GM23248 (cell line): Measurements from ENCODE around the gene POLR1A. TPM values are rescaled to one million over a fixed set of nuclear protein-coding genes. Genes with fewer than 3 reads are reported as not detected.

Experiments used
- DNase-seq: peaks from one replicate; pipeline ENCODE4 v3.0.0-alpha.2; 2015
- H2AFZ ChIP-seq: fragments of 200-600 bp; sonication (generic); 2 replicates; pipeline ENCODE4 v1.6.1; 2016; ENCODE audit warnings: antibody characterized with exemption
- H3F3A ChIP-seq: fragments of 200-600 bp; sonication (generic); 2 replicates; pipeline ENCODE4 v1.6.1; 2016; ENCODE audit warnings: mild to moderate bottlenecking, antibody characterized with exemption, mixed run types; ENCODE audit not compliant: insufficient read depth
- H3K27ac ChIP-seq: fragments of 200-600 bp; sonication (generic); 2 replicates; pipeline ENCODE4 v1.5.1; 2016; ENCODE audit warnings: mild to moderate bottlenecking
- H3K27me3 ChIP-seq: fragments of 200-600 bp; sonication (generic); replicated peaks from 2 replicates; pipeline ENCODE4 v1.6.1; 2016; ENCODE audit warnings: mild to moderate bottlenecking; ENCODE audit not compliant: insufficient read depth
- H3K36me3 ChIP-seq: fragments of 200-600 bp; sonication (generic); 2 replicates; pipeline ENCODE4 v1.6.1; 2016; ENCODE audit warnings: low read depth, mild to moderate bottlenecking
- H3K4me1 ChIP-seq: fragments of 200-600 bp; sonication (generic); 2 replicates; pipeline ENCODE4 v1.6.1; 2016; ENCODE audit warnings: mild to moderate bottlenecking; ENCODE audit not compliant: insufficient read depth
- H3K4me2 ChIP-seq: fragments of 200-600 bp; sonication (generic); one replicate; pipeline ENCODE4 v1.6.1; 2016; ENCODE audit warnings: mild to moderate bottlenecking; ENCODE audit not compliant: unreplicated experiment
- H3K4me3 ChIP-seq: fragments of 200-600 bp; sonication (generic); 2 replicates; pipeline ENCODE4 v1.5.1; 2016; ENCODE audit warnings: mild to moderate bottlenecking
- H3K79me2 ChIP-seq: fragments of 200-600 bp; sonication (generic); 2 replicates; pipeline ENCODE4 v1.6.1; 2016; ENCODE audit warnings: mild to moderate bottlenecking; ENCODE audit not compliant: insufficient read depth
- H3K9ac ChIP-seq: fragments of 200-600 bp; sonication (generic); 2 replicates; pipeline ENCODE4 v1.6.1; 2016; ENCODE audit warnings: mild to moderate bottlenecking
- H3K9me2 ChIP-seq: fragments of 200-600 bp; sonication (generic); 2 replicates; pipeline ENCODE4 v1.6.1; 2016; ENCODE audit warnings: mixed run types, mild to moderate bottlenecking, moderate library complexity; ENCODE audit not compliant: insufficient read depth
- H3K9me3 ChIP-seq: fragments of 200-600 bp; sonication (generic); one replicate; pipeline ENCODE4 v1.6.1; 2017; ENCODE audit warnings: low read depth
- H4K20me1 ChIP-seq: fragments of 200-600 bp; sonication (generic); 2 replicates; pipeline ENCODE4 v1.6.0; 2016; ENCODE audit not compliant: insufficient read depth
- EZH2 ChIP-seq: fragments of 200-600 bp; sonication (generic); IDR thresholded peaks from 2 replicates; pipeline ENCODE4 v1.6.1; 2018; ENCODE audit warnings: antibody characterized with exemption, mild to moderate bottlenecking; ENCODE audit not compliant: insufficient read depth, poor library complexity, severe bottlenecking
- EZH2phosphoT487 ChIP-seq: fragments of 200-600 bp; sonication (generic); IDR thresholded peaks from 2 replicates; pipeline ENCODE4 v1.6.1; 2018; ENCODE audit warnings: antibody characterized with exemption, moderate library complexity, mild to moderate bottlenecking, low read depth; ENCODE audit not compliant: insufficient read depth
- WGBS, 2 experiments: methylation state at CpG; one replicate each; pipeline ENCODE4 v1.1.6; 2015 to 2017; ENCODE audit warnings: low lambda C conversion rate in 2 of 2, low coverage in 1 of 2; ENCODE audit errors: missing lambda C conversion rate in 2 of 2; 5-methylcytosine and 5-hydroxymethylcytosine counted together
- in situ Hi-C: fragments of 300-500 bp; cut with MboI; formaldehyde crosslinking; loops from 2 replicates; pipeline ENCODE4 v1.15.0; 2020
- polyA plus RNA-seq: library from polyadenylated mRNA; unstranded; fragments of >200 nt; fragmentation: Nextera tagmentation; extraction: Ambion mirVana; gene quantifications from 2 replicates; pipeline ENCODE4 v1.2.1, GENCODE V29; 2016
- total RNA-seq: library from RNA; depleted of rRNA; stranded (reverse); fragments of >200 nt; shearing (Covaris generic); gene quantifications from 2 replicates; pipeline ENCODE4 v1.2.3, GENCODE V29; 2014

Gene POLR1A
- total and polyA plus RNA-seq, 2 experiments from 2014 or later: 8.9 to 13.0 TPM

GRCh38 chr2:85976106-85976920 is 129.4 kb downstream of the POLR1A start:
- no peak overlapping the region for H3K4me3 ChIP-seq
- no peak for TF ChIP-seq EZH2
- H3K9ac ChIP-seq: no peak overlapping the region
- in situ Hi-C loops: no loop called here
- 62 to 67% methylated on average over 9 of the region's 9 CpGs for WGBS, 2 experiments
- no peaks in the 10 kb centered on the region for H3K9me2 ChIP-seq
- no peaks in the 10 kb centered on the region for H3K36me3 ChIP-seq
- H3K4me2 ChIP-seq: no peak overlapping the region
- H3K27ac ChIP-seq: no peak overlapping the region
- no peaks in the 10 kb centered on the region for H3K9me3 ChIP-seq
- 0 out of 2 replicates have a peak, but pooled peaks cover 3% of the 10 kb centered on the region for H3F3A ChIP-seq
- H2AFZ ChIP-seq: no peak overlapping the region
- no peaks in the 10 kb centered on the region for H4K20me1 ChIP-seq
- H3K79me2 ChIP-seq: no peaks in the 10 kb centered on the region
- H3K4me1 ChIP-seq: peaks cover 17% of the 10 kb centered on the region
- no peak for DNase-seq
- H3K27me3 ChIP-seq: no peaks in the 10 kb centered on the region

GRCh38 chr2:85975581-85975980 is 130.1 kb downstream of the POLR1A start:
- in situ Hi-C loops: no loop called here
- TF ChIP-seq EZH2phosphoT487 (no peak), EZH2 (no peak)
- H2AFZ ChIP-seq: no peak overlapping the region
- H3F3A ChIP-seq: 0 out of 2 replicates have a peak, but pooled peaks cover under 1% of the 10 kb centered on the region
- no peaks in the 10 kb centered on the region for H3K9me2 ChIP-seq
- no peak overlapping the region for H3K4me2 ChIP-seq
- no peaks in the 10 kb centered on the region for H3K36me3 ChIP-seq
- H3K9me3 ChIP-seq: no peaks in the 10 kb centered on the region
- no peak overlapping the region for H3K4me3 ChIP-seq
- no peak for DNase-seq
- H3K4me1 ChIP-seq: peaks cover 13% of the 10 kb centered on the region
- no peaks in the 10 kb centered on the region for H4K20me1 ChIP-seq
- WGBS, 2 experiments: 24 to 38% methylated on average over 4 of the region's 4 CpGs
- no peaks in the 10 kb centered on the region for H3K79me2 ChIP-seq
- H3K9ac ChIP-seq: no peak overlapping the region
- no peaks in the 10 kb centered on the region for H3K27me3 ChIP-seq
- no peak overlapping the region for H3K27ac ChIP-seq

GRCh38 chr2:85974390-85974789 is 131.3 kb downstream of the POLR1A start:
- H3K4me3 ChIP-seq: no peak overlapping the region
- no peak for DNase-seq
- H3K4me2 ChIP-seq: no peak overlapping the region
- H4K20me1 ChIP-seq: no peaks in the 10 kb centered on the region
- in situ Hi-C loops: no loop called here
- no peak overlapping the region for H2AFZ ChIP-seq
- no peaks in the 10 kb centered on the region for H3K79me2 ChIP-seq
- no peaks in the 10 kb centered on the region for H3K27me3 ChIP-seq
- no peaks in the 10 kb centered on the region for H3K36me3 ChIP-seq
- H3K27ac ChIP-seq: no peak overlapping the region
- peaks cover 11% of the 10 kb centered on the region for H3K4me1 ChIP-seq
- no peak for TF ChIP-seq EZH2
- TF ChIP-seq EZH2phosphoT487: no peak
- H3K9me2 ChIP-seq: no peaks in the 10 kb centered on the region
- H3F3A ChIP-seq: no peaks in the 10 kb centered on the region
- H3K9me3 ChIP-seq: no peaks in the 10 kb centered on the region
- WGBS, 2 experiments: 52 to 55% methylated on average over 1 of the region's 1 CpG
- no peak overlapping the region for H3K9ac ChIP-seq

GRCh38 chr2:85972355-85972754 is 133.3 kb downstream of the POLR1A start:
- Histone ChIP-seq H3K79me2 (no peaks in the 10 kb centered on the region), H3K4me1 (no peaks in the 10 kb centered on the region), H3K9me2 (no peaks in the 10 kb centered on the region), H4K20me1 (no peaks in the 10 kb centered on the region), H3K9me3 (no peaks in the 10 kb centered on the region), H3F3A (no peaks in the 10 kb centered on the region), H3K4me2 (no peak overlapping the region), H3K27ac (no peak overlapping the region), H3K27me3 (no peaks in the 10 kb centered on the region), H3K4me3 (no peak overlapping the region), H3K36me3 (no peaks in the 10 kb centered on the region), H2AFZ (no peak overlapping the region), H3K9ac (no peak overlapping the region)
- DNase-seq: no peak
- in situ Hi-C loops: no loop called here
- no peak for TF ChIP-seq EZH2phosphoT487
- TF ChIP-seq EZH2: no peak
- WGBS, 2 experiments: 41 to 42% methylated on average over 1 of the region's 1 CpG
